Measurements from ENCODE around the gene HIVEP2.

Gene HIVEP2

GRCh38 chr6:142765306-142765705 is 179.7 kb downstream of the HIVEP2 start:
- DNase-seq, result no peak

DNA sequence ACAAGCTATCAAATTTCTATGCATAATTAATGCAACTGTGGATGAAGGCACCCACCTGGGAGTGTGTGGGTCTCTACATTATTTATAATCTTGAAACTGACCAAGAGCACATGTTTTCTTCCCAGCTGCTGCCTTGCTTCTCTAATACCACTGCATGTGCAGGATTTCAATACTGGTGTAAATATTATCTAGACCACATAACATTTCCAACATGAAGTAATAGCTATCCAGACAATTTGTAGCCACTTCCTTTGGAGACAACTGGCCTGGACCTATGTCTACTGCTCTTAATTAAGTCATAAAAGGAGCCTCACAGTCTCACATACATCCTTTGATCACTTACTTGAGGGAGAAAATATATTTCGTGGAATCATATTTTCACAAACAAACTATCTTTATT is 180.7 kb downstream of the HIVEP2 start:
- DNase-seq, result no peak

DNA sequence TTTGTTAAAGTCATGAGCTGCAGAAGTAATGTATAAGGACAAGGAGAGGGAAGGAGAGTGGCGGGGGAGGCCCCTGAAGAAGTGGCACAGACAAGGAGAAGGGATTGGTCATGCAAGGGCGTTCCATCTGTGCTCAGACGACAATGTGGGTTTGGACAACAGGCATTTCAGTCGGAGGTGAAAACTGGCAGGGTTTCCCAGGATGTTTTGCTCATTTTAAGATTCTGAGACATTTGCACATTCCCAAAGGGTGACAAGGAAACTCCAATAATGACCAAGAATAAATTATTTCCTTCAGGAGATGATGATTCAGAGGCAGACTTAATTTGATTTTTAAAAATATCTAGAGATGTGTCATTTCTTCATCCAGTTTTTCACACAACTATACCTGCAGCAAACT is 181.8 kb downstream of the HIVEP2 start:
- DNase-seq, result no peak

DNA sequence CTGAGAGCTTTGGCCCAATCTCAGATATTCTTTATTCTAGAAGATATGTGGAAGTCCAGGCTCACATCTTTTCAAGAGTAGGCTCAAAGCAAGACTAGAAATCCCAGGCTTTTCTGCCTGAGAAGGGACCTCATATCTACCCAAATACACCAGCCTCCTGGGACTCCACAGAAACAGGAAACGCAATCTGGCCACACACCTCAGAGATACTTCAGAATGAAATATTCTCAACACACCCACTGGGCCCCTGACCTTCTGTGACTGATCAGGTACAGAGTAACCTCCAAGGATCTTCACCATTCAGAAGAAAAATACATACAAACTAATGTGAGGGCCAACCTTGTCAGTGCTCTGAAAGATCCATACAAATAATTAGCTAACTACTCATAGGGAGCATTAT is 183.2 kb downstream of the HIVEP2 start:
- no peak for DNase-seq

DNA sequence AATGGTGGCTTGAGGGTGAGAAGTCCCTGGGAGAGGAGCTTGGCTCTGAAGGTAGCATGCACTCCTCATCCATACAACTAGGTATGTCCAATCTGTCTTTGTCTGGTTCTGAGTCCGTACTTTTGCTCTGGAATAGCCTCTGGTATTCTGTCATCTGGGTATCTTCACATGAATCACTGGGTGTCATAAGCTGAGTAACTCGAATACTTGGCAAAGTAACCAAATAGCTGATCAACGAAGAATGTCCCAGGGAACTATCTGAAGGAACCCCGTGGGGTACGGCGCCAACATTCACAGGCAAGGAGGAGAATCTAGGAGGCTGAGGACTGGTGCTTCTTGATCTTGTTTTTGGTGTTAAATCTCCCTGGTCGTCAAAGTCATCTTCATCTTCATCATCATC is 184.8 kb downstream of the HIVEP2 start:
- DNase-seq, result no peak

GRCh38 chr6:142758629-142759025 is 186.3 kb downstream of the HIVEP2 start:
- DNase-seq, result no peak

GRCh38 chr6:142757852-142758628 is 186.9 kb downstream of the HIVEP2 start:
- no peak for DNase-seq

GRCh38 chr6:142756215-142756630 is 188.8 kb downstream of the HIVEP2 start:
- DNase-seq, result no peak

GRCh38 chr6:142753196-142753595 is 191.8 kb downstream of the HIVEP2 start:
- DNase-seq, result no peak

- no peak for DNase-seq
These were observed 192.6 kb downstream of the HIVEP2 start for GRCh38 chr6:142752348-142752747.

DNA sequence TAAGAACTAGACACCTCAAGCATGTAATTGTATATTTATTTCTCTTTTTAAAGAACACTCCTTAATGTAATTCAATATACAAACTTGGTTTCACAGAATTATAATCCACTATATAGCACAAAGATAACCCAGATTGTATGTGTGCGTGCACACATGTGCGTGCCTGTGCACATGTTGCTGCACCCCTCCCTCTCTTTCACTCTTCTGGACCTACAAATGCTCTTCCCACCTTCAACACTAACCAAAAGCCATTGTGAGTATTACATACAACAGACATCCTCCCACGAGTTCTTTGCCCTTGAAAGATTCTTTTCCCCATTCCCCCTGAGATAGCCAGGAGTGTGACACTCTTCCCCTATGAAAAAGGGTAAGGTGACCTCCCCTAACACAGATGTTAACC is 193.5 kb downstream of the HIVEP2 start:
- no peak for DNase-seq

GRCh38 chr6:142750998-142751397 is 194.0 kb downstream of the HIVEP2 start:
- DNase-seq, result no peak

DNA sequence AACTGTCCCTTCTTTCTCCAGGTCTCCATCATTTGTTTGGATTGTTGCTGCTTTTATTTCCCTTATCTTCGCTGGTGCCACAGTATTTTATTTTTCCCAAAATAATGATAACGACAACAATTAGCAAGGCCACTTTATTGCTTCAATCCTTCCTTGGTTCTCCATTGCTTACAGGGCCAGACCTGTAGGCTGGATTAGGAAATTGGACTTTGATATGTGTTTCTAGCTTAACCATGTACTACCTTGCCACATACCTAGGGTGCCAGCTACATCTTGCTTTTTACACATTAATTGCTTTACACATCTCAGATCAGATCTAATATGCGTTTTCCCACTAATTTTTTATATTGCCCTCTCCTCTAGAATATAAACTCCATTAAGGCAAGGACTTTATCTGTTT is 195.4 kb downstream of the HIVEP2 start:
- DNase-seq, result no peak

GRCh38 chr6:142746524-142746923 is 198.5 kb downstream of the HIVEP2 start:
- no peak for DNase-seq

DNA sequence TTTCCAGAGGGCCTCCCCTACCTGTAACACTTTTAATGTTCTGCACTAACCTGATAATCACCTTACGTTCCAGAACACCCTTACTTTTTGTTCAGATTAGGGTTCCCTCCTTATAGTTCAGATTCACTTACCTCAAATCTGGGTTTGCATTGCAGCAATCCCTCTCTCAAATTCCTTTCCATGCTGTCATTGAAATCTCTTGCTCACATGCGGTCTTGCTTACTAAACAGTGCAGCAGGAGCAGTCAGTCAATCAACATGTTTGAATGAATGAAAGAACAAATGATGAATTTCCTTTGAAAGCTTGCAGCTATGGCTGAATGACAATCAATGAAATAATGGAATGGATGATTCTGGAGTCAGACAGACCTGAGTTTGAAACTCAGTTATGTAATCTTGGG is 200.1 kb downstream of the HIVEP2 start:
- no peak for DNase-seq

- DNase-seq, result no peak
These were observed 204.5 kb downstream of the HIVEP2 start for GRCh38 chr6:142740449-142740848.

DNA sequence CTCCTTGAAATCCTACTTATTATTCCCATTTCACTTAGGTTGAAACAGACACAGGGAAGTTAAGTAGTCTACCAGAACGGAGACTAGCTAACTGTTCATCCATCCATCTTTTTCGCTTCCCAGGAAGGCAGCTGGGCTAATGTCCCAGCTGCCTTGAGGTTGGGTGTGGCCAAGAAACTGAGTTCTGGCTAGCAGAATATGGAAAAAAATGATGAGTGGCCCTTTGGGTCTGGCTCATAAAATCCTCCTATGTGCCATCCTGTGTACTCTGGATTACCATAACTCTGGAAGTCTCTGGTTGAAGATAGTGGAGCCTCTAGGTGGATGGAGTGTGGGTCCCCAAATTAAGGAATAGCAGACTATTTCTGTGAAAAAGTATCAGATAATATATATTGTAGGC is 206.2 kb downstream of the HIVEP2 start:
- DNase-seq, result no peak

DNA sequence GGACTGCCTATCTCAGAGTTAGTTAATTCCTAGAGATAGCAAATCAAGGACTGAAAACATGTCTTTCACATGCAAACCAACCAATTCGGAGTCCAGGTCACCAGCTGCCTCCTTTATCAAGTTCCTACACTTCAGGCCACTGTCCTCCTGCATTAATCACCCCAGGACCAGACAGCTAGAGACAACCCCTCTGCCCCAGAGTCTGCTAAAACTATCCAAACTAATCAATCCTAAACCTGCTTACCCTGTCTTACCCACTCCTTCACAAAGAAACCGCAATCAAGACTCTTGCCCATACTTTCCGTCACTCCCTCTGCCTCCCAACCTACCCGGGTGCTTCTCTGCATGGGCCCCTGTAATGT is 207.0 kb downstream of the HIVEP2 start:
- DNase-seq, result no peak

GRCh38 chr6:142737368-142738034 is 207.5 kb downstream of the HIVEP2 start:
- no peak for DNase-seq

DNA sequence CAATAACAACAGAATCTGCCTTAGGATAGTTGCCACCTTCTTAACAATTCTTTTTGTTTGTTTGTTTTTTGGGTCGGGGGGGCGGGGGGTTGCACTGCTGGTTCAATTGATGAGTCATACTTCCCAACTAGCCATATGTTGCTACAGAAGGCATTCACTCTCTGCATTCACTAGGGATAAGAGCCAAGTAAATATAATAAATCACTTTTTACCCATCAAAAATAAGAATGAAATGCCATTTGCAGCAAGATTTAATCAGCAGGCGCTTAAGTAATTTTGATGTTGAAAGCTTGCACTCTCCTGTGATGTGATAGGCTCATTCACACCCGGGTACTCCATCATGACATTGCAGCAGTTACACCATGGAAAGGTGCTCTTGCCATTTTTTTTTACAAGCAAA is 209.8 kb downstream of the HIVEP2 start:
- no peak for DNase-seq

- no peak for DNase-seq
These were observed 212.2 kb downstream of the HIVEP2 start for GRCh38 chr6:142732790-142733189.

DNA sequence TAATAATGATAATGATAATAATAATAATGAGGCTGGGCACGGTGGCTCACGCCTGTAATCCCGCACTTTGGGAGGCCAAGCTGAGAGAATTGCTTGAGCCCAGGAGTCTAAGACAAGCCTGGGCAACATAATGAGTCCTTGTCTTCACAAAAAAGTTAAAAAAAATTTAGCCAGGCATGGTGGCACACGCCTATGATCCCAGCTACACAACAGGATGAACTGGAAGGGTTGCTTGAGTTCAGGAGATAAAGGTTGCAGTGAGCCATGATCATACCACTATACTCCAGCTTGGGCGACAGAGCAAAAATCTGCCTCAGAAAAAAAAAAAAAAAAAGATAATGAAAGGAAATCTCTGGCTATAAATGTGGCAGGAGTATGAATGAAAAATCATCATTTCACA is 213.4 kb downstream of the HIVEP2 start:
- no peak for DNase-seq

DNA sequence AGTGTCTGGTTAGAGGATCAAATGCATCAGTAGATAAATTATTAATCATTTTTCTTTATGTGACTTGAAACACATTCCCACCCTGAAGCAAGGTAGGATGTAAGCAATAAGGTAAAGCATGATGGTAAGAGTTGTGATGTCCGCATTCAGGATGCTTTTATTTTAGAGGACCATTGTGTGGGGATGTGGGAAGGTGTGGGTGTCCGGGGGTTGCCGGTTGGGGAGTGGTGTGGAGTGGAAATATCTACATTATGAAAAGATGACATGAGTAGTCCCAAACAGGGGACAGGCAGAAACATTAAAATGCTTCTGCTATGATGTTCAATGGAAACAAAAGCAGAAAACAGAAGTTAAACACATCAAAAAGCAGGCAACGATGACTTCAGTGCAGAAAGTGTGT is 215.4 kb downstream of the HIVEP2 start:
- DNase-seq, result no peak

- no peak for DNase-seq
These were observed 216.0 kb downstream of the HIVEP2 start for GRCh38 chr6:142728910-142729481.

GRCh38 chr6:142728364-142728763 is 216.6 kb downstream of the HIVEP2 start:
- DNase-seq, result no peak

Data from KG1 (cell line).